ENCODE data around the gene HIPK2.

HIPK2 gene

GRCh38 chr7:139747662-139748372 is 30.0 kb downstream of the HIPK2 start:
- no peaks in the 10 kb centered on the region for H3K9me3 ChIP-seq (ENCODE audit: low read length)
- H3K4me3 ChIP-seq (ENCODE audit: low read depth, low read length, poor library complexity, severe bottlenecking), result no peak overlapping the region
- no peak for TF ChIP-seq EZH2 (IDR thresholded peaks at IDR 0.05; ENCODE audit: borderline replicate concordance, low read length)
- TF ChIP-seq CTCF (IDR thresholded peaks at IDR 0.05; ENCODE audit: low read length), result no peak
- 0 out of 2 replicates have a peak, but pooled peaks cover under 1% of the 10 kb centered on the region for H3K27me3 ChIP-seq (ENCODE audit: insufficient read depth, low read length)
- H3K79me2 ChIP-seq (ENCODE audit: insufficient read depth, low read length), result no peaks in the 10 kb centered on the region
- H3K36me3 ChIP-seq (ENCODE audit: insufficient read depth, low read length), result no peaks in the 10 kb centered on the region
- no peaks in the 10 kb centered on the region for H4K20me1 ChIP-seq (ENCODE audit: insufficient read depth, low read length)
- no peak overlapping the region for H2AFZ ChIP-seq (ENCODE audit: low read length)
- no peak overlapping the region for H3K27ac ChIP-seq (ENCODE audit: low read depth, low read length, poor library complexity, severe bottlenecking)
- no peaks in the 10 kb centered on the region for H3F3A ChIP-seq (ENCODE audit: insufficient read depth, low read length)
- no peaks in the 10 kb centered on the region for H3K9me2 ChIP-seq (ENCODE audit: low read depth, low read length)
- H3K4me1 ChIP-seq (ENCODE audit: insufficient read depth, low read length, severe bottlenecking), result no peaks in the 10 kb centered on the region
- no peak overlapping the region for H3K9ac ChIP-seq (ENCODE audit: low read length)
- H3K4me2 ChIP-seq (ENCODE audit: low read length), result no peak overlapping the region

GRCh38 chr7:139746652-139747051 is 31.1 kb downstream of the HIPK2 start:
- H3K9me3 ChIP-seq (ENCODE audit: low read length), result no peaks in the 10 kb centered on the region
- no peak overlapping the region for H3K4me3 ChIP-seq (ENCODE audit: low read depth, low read length, poor library complexity, severe bottlenecking)
- no peaks in the 10 kb centered on the region for H3F3A ChIP-seq (ENCODE audit: insufficient read depth, low read length)
- no peak overlapping the region for H3K4me2 ChIP-seq (ENCODE audit: low read length)
- H4K20me1 ChIP-seq (ENCODE audit: insufficient read depth, low read length), result no peaks in the 10 kb centered on the region
- H3K4me1 ChIP-seq (ENCODE audit: insufficient read depth, low read length, severe bottlenecking), result no peaks in the 10 kb centered on the region
- H3K36me3 ChIP-seq (ENCODE audit: insufficient read depth, low read length), result no peaks in the 10 kb centered on the region
- H3K27me3 ChIP-seq (ENCODE audit: insufficient read depth, low read length), result 0 out of 2 replicates have a peak, but pooled peaks cover 4% of the 10 kb centered on the region
- H3K27ac ChIP-seq (ENCODE audit: low read depth, low read length, poor library complexity, severe bottlenecking), result no peak overlapping the region
- TF ChIP-seq CTCF (IDR thresholded peaks at IDR 0.05; ENCODE audit: low read length) (no peak), EZH2 (IDR thresholded peaks at IDR 0.05; ENCODE audit: borderline replicate concordance, low read length) (no peak)
- H3K9me2 ChIP-seq (ENCODE audit: low read depth, low read length), result no peaks in the 10 kb centered on the region
- no peak overlapping the region for H2AFZ ChIP-seq (ENCODE audit: low read length)
- H3K9ac ChIP-seq (ENCODE audit: low read length), result no peak overlapping the region
- no peaks in the 10 kb centered on the region for H3K79me2 ChIP-seq (ENCODE audit: insufficient read depth, low read length)

- H3K4me2 ChIP-seq (ENCODE audit: low read length), result no peak overlapping the region
- no peak overlapping the region for H3K4me3 ChIP-seq (ENCODE audit: low read depth, low read length, poor library complexity, severe bottlenecking)
- no peaks in the 10 kb centered on the region for H3K4me1 ChIP-seq (ENCODE audit: insufficient read depth, low read length, severe bottlenecking)
- no peak overlapping the region for H2AFZ ChIP-seq (ENCODE audit: low read length)
- no peaks in the 10 kb centered on the region for H3K79me2 ChIP-seq (ENCODE audit: insufficient read depth, low read length)
- H3K36me3 ChIP-seq (ENCODE audit: insufficient read depth, low read length), result no peaks in the 10 kb centered on the region
- no peaks in the 10 kb centered on the region for H4K20me1 ChIP-seq (ENCODE audit: insufficient read depth, low read length)
- H3F3A ChIP-seq (ENCODE audit: insufficient read depth, low read length), result no peaks in the 10 kb centered on the region
- TF ChIP-seq EZH2 (IDR thresholded peaks at IDR 0.05; ENCODE audit: borderline replicate concordance, low read length), result no peak
- TF ChIP-seq CTCF (IDR thresholded peaks at IDR 0.05; ENCODE audit: low read length), result no peak
- no peaks in the 10 kb centered on the region for H3K9me3 ChIP-seq (ENCODE audit: low read length)
- no peak overlapping the region for H3K27ac ChIP-seq (ENCODE audit: low read depth, low read length, poor library complexity, severe bottlenecking)
- 0 out of 2 replicates have a peak, but pooled peaks cover 4% of the 10 kb centered on the region for H3K27me3 ChIP-seq (ENCODE audit: insufficient read depth, low read length)
- no peaks in the 10 kb centered on the region for H3K9me2 ChIP-seq (ENCODE audit: low read depth, low read length)
- H3K9ac ChIP-seq (ENCODE audit: low read length), result no peak overlapping the region
Measured at GRCh38 chr7:139745678-139746143, 32.1 kb downstream of the HIPK2 start.

All from OCI-LY1 (cell line).